WTC11 (cell line): ENCODE results near the gene GFY.

Source experiments
- ATF3 ChIP-seq: sonication (generic); formaldehyde crosslinking; conservative IDR thresholded peaks from 2 replicates; pipeline ENCODE4 v1.8.1; 2022; ENCODE audit warnings: mild to moderate bottlenecking, missing genetic modification reagents
- CBFB ChIP-seq: sonication (generic); formaldehyde crosslinking; IDR thresholded peaks from 2 replicates; pipeline ENCODE4 v1.8.1; 2022; ENCODE audit warnings: mild to moderate bottlenecking, low read depth, missing genetic modification reagents
- CREB1 ChIP-seq: sonication (generic); formaldehyde crosslinking; IDR thresholded peaks from 2 replicates; pipeline ENCODE4 v1.8.0; 2023; ENCODE audit warnings: mild to moderate bottlenecking, missing genetic modification reagents
- CTCF ChIP-seq: fragments of 200-600 bp; IDR thresholded peaks from 2 replicates; pipeline ENCODE4 v1.8.0; 2022; ENCODE audit warnings: antibody characterized with exemption
- E2F1 ChIP-seq: sonication (generic); formaldehyde crosslinking; IDR thresholded peaks from 2 replicates; pipeline ENCODE4 v1.8.0; 2022; ENCODE audit warnings: mild to moderate bottlenecking, missing genetic modification reagents
- E2F4 ChIP-seq: sonication (generic); formaldehyde crosslinking; IDR thresholded peaks from 2 replicates; pipeline ENCODE4 v1.8.1; 2022; ENCODE audit warnings: low read depth, mild to moderate bottlenecking, moderate library complexity, missing genetic modification reagents, borderline replicate concordance
- ELF4 ChIP-seq: sonication (generic); formaldehyde crosslinking; IDR thresholded peaks from 2 replicates; pipeline ENCODE4 v1.8.1; 2022; ENCODE audit warnings: low read depth, mild to moderate bottlenecking, moderate library complexity, missing genetic modification reagents
- FOXP4 ChIP-seq: sonication (generic); formaldehyde crosslinking; IDR thresholded peaks from 2 replicates; pipeline ENCODE4 v1.8.0; 2022; ENCODE audit warnings: mild to moderate bottlenecking, missing genetic modification reagents
- MAX ChIP-seq: sonication (generic); formaldehyde crosslinking; IDR thresholded peaks from 2 replicates; pipeline ENCODE4 v1.8.0; 2022; ENCODE audit warnings: mild to moderate bottlenecking, missing genetic modification reagents
- PREB ChIP-seq: sonication (generic); formaldehyde crosslinking; IDR thresholded peaks from 2 replicates; pipeline ENCODE4 v1.8.1; 2022; ENCODE audit warnings: mild to moderate bottlenecking, missing genetic modification reagents, moderate library complexity, borderline replicate concordance
- USF1 ChIP-seq: sonication (generic); formaldehyde crosslinking; IDR thresholded peaks from 2 replicates; pipeline ENCODE4 v1.8.0; 2022; ENCODE audit warnings: mild to moderate bottlenecking, missing genetic modification reagents
- USF2 ChIP-seq: sonication (generic); formaldehyde crosslinking; IDR thresholded peaks from 2 replicates; pipeline ENCODE4 v1.8.1; 2023; ENCODE audit warnings: mild to moderate bottlenecking, missing genetic modification reagents, moderate library complexity
- ZBTB21 ChIP-seq: sonication (generic); formaldehyde crosslinking; IDR thresholded peaks from 2 replicates; pipeline ENCODE4 v1.8.1; 2023; ENCODE audit warnings: mild to moderate bottlenecking, missing genetic modification reagents, borderline replicate concordance
- ZNF138 ChIP-seq: sonication (generic); formaldehyde crosslinking; conservative IDR thresholded peaks from 2 replicates; pipeline ENCODE4 v1.8.1; 2022; ENCODE audit warnings: mild to moderate bottlenecking, moderate library complexity, missing genetic modification reagents

GRCh38 chr19:49422407-49423070 is 2.6 kb upstream of the GFY start:
- TF ChIP-seq USF2 (no peak), ELF4 (no peak), E2F4 (CRISPR knock-in tag) (no peak), E2F1 (CRISPR knock-in tag) (no peak), CTCF (peak; percentile 65; the same call in 1 of the 2 replicates), ATF3 (CRISPR knock-in tag) (no peak), PREB (CRISPR knock-in tag) (no peak), MAX (CRISPR knock-in tag) (peak; percentile 50; the same call in 1 of the 2 replicates), FOXP4 (peak; percentile 71; the same call in 1 of the 2 replicates), USF1 (CRISPR knock-in tag) (no peak), ZNF138 (CRISPR knock-in tag) (no peak), ZBTB21 (CRISPR knock-in tag) (no peak), CREB1 (no peak), CBFB (no peak)
